ENCODE data around the gene METRNL.

Gene METRNL

GRCh38 chr17:83142619-83143018 is 63.2 kb downstream of the METRNL start:
- DNase-seq (ENCODE audit: low read depth), result no peak

DNA sequence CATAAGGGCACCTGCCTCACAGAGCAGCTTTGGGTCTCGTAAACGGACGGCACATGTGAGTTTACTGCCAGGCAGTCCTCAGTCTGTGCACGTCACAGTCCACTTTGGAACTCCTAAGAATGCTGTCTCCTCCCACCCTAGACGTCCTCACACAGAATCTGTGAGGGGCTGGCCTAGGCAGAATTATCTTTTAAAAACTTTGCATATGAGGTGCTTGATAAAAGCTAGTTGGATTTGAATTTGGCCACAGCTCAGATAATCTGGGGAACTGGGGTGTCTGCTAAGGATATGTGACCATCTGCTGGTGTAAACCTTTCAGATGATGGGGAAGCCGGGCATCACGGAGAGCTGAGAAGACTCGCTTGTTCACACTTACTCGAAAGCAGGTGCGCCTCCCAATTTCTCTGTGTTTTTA is 64.4 kb downstream of the METRNL start:
- DNase-seq (ENCODE audit: low read depth), result no peak

Data from fibroblast of the conjunctiva (primary cell).